Mucosa of descending colon (tissue), 3 donors: Measurements from ENCODE around the gene CERS6. TPM values are rescaled to one million over a fixed set of nuclear protein-coding genes. Genes with fewer than 3 reads are reported as not detected.

Experiments used
- ATAC-seq: fragments of 200-7000 bp; cut with Tn5 transposase; one replicate; pipeline ENCODE4 v1.9.1; 2020; ENCODE audit warnings: mild to moderate bottlenecking, moderate library complexity
- DNase-seq, 3 donors: peaks; one replicate each; pipeline ENCODE4 v3.0.0-alpha.2; 2020
- H3K36me3 ChIP-seq: fragments of 200-600 bp; one replicate; pipeline ENCODE4 v1.8.0; 2021; ENCODE audit warnings: low read depth, mild to moderate bottlenecking
- H3K4me1 ChIP-seq: fragments of 200-600 bp; one replicate; pipeline ENCODE4 v1.8.0; 2021; ENCODE audit warnings: low read depth, mild to moderate bottlenecking
- H3K4me3 ChIP-seq: fragments of 200-600 bp; one replicate; pipeline ENCODE4 v1.8.0; 2021; ENCODE audit warnings: mild to moderate bottlenecking
- H3K9me3 ChIP-seq: fragments of 200-600 bp; one replicate; pipeline ENCODE4 v1.8.0; 2021; ENCODE audit warnings: mild to moderate bottlenecking
- CTCF ChIP-seq: fragments of 200-600 bp; IDR thresholded peaks from one replicate; pipeline ENCODE4 v1.8.0; 2022; ENCODE audit warnings: antibody characterized with exemption, mild to moderate bottlenecking
- intact Hi-C, 2 donors: fragments of 100-400 bp; cut with DNase I in 1 of 2; cut with micrococcal nuclease in 1 of 2; formaldehyde crosslinking; loops; one replicate each; pipeline versions ENCODE4 v1.11.0 to v1.11.1; 2022; cut with DNase I, micrococcal nuclease
- total RNA-seq, 3 donors: library from RNA; stranded (reverse); fragmentation: NEBNext Ultra II Directional in 2 of 3; extraction: Animal tissue kit (Norgen Biotek cat#: 25700) in 2 of 3; gene quantifications; one replicate each; pipeline versions ENCODE4 v1.2.1 to v1.2.4, GENCODE V29; 2021 to 2023
- donor health status: DM: no; HTN: no; CAD: no; lungs with moderate emphysema.
- donor health status: DM: no; HTN: no; CAD: no.
- donor health status: DM: no; HTN: yes; CAD: no.

The CERS6 gene
- total RNA-seq, 3 donors from 2014 or later: 27.4 to 67.2 (median 65.0) TPM

GRCh38 chr2:168614172-168615018 lies 158.3 kb downstream of the CERS6 start:
- TF ChIP-seq CTCF: no peak
- intact Hi-C loops: no loop called here
- Histone ChIP-seq H3K4me1 (peaks cover 16% of the 10 kb centered on the region), H3K36me3 (no peaks in the 10 kb centered on the region), H3K4me3 (no peak overlapping the region), H3K9me3 (no peaks in the 10 kb centered on the region)
- DNase-seq (no peak), ATAC-seq (no peak)

GRCh38 chr2:168620554-168620953 lies 164.5 kb downstream of the CERS6 start:
- DNase-seq (no peak), ATAC-seq (no peak)
- intact Hi-C loops: no loop called here
- Histone ChIP-seq H3K4me1 (peaks cover 3% of the 10 kb centered on the region), H3K9me3 (no peaks in the 10 kb centered on the region), H3K36me3 (no peaks in the 10 kb centered on the region), H3K4me3 (no peak overlapping the region)
- TF ChIP-seq CTCF: no peak

GRCh38 chr2:168622559-168622958 lies 166.5 kb downstream of the CERS6 start:
- peaks cover 9% of the 10 kb centered on the region for H3K4me1 ChIP-seq
- no peak for TF ChIP-seq CTCF
- no peaks in the 10 kb centered on the region for H3K9me3 ChIP-seq
- no peaks in the 10 kb centered on the region for H3K36me3 ChIP-seq
- no peak for DNase-seq
- H3K4me3 ChIP-seq: no peak overlapping the region
- ATAC-seq: peak; percentile 71
- intact Hi-C loops: no loop called here

- intact Hi-C loops: no loop called here
- no peak overlapping the region for H3K4me3 ChIP-seq
- H3K36me3 ChIP-seq: no peaks in the 10 kb centered on the region
- DNase-seq: no peak
- no peak for ATAC-seq
- H3K9me3 ChIP-seq: no peaks in the 10 kb centered on the region
- H3K4me1 ChIP-seq: peaks cover 9% of the 10 kb centered on the region
- no peak for TF ChIP-seq CTCF
These were observed 168.0 kb downstream of the CERS6 start for GRCh38 chr2:168624028-168624427.

- Histone ChIP-seq H3K4me3 (no peak overlapping the region), H3K4me1 (peaks cover 12% of the 10 kb centered on the region), H3K9me3 (no peaks in the 10 kb centered on the region), H3K36me3 (no peaks in the 10 kb centered on the region)
- peak in 2 of 3 donors; percentile 42 to 59 for DNase-seq
- no peak for TF ChIP-seq CTCF
- peak; percentile 84 for ATAC-seq
- intact Hi-C loops: no loop called here
These were observed 170.0 kb downstream of the CERS6 start for GRCh38 chr2:168626096-168626495.
